ENCODE measurements around the gene TMEM229A.

DNA sequence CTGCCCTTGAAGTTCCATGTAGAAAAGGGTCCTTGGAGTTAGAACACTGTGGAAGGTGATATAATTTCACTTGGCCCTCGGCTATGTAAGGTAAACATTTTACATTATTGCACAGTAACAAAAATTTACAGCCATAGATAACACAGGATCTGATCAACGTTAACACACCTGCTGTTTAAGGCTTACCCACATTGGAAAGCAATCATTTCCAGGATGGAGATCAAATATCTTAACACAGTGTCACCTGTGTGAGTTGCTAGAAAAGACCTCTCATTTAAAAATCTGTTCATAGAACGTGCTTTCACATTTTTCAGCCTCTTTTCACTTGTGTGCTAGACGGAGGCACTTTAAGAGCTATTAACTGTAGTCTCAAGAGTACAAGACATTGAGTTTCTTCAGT is 1.9 kb downstream of the TMEM229A start:
- TF ChIP-seq, protein P1, sequence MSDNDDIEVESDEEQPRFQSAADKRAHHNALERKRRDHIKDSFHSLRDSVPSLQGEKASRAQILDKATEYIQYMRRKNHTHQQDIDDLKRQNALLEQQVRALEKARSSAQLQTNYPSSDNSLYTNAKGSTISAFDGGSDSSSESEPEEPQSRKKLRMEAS (CRISPR knock-in tag; IDR thresholded peaks at IDR 0.05) = no peak
- TF ChIP-seq, protein P2, sequence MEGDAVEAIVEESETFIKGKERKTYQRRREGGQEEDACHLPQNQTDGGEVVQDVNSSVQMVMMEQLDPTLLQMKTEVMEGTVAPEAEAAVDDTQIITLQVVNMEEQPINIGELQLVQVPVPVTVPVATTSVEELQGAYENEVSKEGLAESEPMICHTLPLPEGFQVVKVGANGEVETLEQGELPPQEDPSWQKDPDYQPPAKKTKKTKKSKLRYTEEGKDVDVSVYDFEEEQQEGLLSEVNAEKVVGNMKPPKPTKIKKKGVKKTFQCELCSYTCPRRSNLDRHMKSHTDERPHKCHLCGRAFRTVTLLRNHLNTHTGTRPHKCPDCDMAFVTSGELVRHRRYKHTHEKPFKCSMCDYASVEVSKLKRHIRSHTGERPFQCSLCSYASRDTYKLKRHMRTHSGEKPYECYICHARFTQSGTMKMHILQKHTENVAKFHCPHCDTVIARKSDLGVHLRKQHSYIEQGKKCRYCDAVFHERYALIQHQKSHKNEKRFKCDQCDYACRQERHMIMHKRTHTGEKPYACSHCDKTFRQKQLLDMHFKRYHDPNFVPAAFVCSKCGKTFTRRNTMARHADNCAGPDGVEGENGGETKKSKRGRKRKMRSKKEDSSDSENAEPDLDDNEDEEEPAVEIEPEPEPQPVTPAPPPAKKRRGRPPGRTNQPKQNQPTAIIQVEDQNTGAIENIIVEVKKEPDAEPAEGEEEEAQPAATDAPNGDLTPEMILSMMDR (IDR thresholded peaks at IDR 0.05) = no peak
- no peak for TF ChIP-seq IRF2 (CRISPR knock-in tag; IDR thresholded peaks at IDR 0.05; ENCODE audit: borderline replicate concordance, low read depth)
- TF ChIP-seq ATF1 (CRISPR knock-in tag; IDR thresholded peaks at IDR 0.05) = no peak
- no peak for TF ChIP-seq TP53 (CRISPR knock-in tag; IDR thresholded peaks at IDR 0.05)
- TF ChIP-seq, protein P3, sequence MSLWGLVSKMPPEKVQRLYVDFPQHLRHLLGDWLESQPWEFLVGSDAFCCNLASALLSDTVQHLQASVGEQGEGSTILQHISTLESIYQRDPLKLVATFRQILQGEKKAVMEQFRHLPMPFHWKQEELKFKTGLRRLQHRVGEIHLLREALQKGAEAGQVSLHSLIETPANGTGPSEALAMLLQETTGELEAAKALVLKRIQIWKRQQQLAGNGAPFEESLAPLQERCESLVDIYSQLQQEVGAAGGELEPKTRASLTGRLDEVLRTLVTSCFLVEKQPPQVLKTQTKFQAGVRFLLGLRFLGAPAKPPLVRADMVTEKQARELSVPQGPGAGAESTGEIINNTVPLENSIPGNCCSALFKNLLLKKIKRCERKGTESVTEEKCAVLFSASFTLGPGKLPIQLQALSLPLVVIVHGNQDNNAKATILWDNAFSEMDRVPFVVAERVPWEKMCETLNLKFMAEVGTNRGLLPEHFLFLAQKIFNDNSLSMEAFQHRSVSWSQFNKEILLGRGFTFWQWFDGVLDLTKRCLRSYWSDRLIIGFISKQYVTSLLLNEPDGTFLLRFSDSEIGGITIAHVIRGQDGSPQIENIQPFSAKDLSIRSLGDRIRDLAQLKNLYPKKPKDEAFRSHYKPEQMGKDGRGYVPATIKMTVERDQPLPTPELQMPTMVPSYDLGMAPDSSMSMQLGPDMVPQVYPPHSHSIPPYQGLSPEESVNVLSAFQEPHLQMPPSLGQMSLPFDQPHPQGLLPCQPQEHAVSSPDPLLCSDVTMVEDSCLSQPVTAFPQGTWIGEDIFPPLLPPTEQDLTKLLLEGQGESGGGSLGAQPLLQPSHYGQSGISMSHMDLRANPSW (CRISPR knock-in tag; conservative IDR thresholded peaks at IDR 0.05; ENCODE audit: low read depth) = no peak
- TF ChIP-seq, protein P4, sequence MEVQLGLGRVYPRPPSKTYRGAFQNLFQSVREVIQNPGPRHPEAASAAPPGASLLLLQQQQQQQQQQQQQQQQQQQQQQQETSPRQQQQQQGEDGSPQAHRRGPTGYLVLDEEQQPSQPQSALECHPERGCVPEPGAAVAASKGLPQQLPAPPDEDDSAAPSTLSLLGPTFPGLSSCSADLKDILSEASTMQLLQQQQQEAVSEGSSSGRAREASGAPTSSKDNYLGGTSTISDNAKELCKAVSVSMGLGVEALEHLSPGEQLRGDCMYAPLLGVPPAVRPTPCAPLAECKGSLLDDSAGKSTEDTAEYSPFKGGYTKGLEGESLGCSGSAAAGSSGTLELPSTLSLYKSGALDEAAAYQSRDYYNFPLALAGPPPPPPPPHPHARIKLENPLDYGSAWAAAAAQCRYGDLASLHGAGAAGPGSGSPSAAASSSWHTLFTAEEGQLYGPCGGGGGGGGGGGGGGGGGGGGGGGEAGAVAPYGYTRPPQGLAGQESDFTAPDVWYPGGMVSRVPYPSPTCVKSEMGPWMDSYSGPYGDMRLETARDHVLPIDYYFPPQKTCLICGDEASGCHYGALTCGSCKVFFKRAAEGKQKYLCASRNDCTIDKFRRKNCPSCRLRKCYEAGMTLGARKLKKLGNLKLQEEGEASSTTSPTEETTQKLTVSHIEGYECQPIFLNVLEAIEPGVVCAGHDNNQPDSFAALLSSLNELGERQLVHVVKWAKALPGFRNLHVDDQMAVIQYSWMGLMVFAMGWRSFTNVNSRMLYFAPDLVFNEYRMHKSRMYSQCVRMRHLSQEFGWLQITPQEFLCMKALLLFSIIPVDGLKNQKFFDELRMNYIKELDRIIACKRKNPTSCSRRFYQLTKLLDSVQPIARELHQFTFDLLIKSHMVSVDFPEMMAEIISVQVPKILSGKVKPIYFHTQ (CRISPR knock-in tag; IDR thresholded peaks at IDR 0.05) = no peak
- no peak for TF ChIP-seq GABPB1 (CRISPR knock-in tag; IDR thresholded peaks at IDR 0.05)
- no peak for TF ChIP-seq SP1 (CRISPR knock-in tag; conservative IDR thresholded peaks at IDR 0.05)
- no peak for TF ChIP-seq GTF2I (CRISPR knock-in tag; conservative IDR thresholded peaks at IDR 0.05)
- TF ChIP-seq, protein P5, sequence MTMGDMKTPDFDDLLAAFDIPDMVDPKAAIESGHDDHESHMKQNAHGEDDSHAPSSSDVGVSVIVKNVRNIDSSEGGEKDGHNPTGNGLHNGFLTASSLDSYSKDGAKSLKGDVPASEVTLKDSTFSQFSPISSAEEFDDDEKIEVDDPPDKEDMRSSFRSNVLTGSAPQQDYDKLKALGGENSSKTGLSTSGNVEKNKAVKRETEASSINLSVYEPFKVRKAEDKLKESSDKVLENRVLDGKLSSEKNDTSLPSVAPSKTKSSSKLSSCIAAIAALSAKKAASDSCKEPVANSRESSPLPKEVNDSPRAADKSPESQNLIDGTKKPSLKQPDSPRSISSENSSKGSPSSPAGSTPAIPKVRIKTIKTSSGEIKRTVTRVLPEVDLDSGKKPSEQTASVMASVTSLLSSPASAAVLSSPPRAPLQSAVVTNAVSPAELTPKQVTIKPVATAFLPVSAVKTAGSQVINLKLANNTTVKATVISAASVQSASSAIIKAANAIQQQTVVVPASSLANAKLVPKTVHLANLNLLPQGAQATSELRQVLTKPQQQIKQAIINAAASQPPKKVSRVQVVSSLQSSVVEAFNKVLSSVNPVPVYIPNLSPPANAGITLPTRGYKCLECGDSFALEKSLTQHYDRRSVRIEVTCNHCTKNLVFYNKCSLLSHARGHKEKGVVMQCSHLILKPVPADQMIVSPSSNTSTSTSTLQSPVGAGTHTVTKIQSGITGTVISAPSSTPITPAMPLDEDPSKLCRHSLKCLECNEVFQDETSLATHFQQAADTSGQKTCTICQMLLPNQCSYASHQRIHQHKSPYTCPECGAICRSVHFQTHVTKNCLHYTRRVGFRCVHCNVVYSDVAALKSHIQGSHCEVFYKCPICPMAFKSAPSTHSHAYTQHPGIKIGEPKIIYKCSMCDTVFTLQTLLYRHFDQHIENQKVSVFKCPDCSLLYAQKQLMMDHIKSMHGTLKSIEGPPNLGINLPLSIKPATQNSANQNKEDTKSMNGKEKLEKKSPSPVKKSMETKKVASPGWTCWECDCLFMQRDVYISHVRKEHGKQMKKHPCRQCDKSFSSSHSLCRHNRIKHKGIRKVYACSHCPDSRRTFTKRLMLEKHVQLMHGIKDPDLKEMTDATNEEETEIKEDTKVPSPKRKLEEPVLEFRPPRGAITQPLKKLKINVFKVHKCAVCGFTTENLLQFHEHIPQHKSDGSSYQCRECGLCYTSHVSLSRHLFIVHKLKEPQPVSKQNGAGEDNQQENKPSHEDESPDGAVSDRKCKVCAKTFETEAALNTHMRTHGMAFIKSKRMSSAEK (CRISPR knock-in tag; IDR thresholded peaks at IDR 0.05; ENCODE audit: borderline replicate concordance) = no peak

All from WTC11 (cell line).